ENCODE data around the gene CUX1. TPM values are rescaled to one million over a fixed set of nuclear protein-coding genes. Genes with fewer than 3 reads are reported as not detected.

The CUX1 gene
- total and polyA plus RNA-seq, 2 of the 13 experiments (the other 11 are each of a cell fraction or from before 2014, with no cell fraction given) = 13.7 to 14.9 TPM

- 0 out of 2 replicates have a peak, but pooled peaks have one; percentile 35 for TF ChIP-seq ZNF567 (CRISPR knock-in tag; IDR thresholded peaks at IDR 0.05; ENCODE audit: borderline replicate concordance)
- TF ChIP-seq PTBP1 (IDR thresholded peaks at IDR 0.05; ENCODE audit: low read depth, low read length, poor library complexity, severe bottlenecking) = no peak
- TF ChIP-seq ZSCAN12 (CRISPR knock-in tag; IDR thresholded peaks at IDR 0.05) = no peak
- TF ChIP-seq CHCHD3 (CRISPR knock-in tag; IDR thresholded peaks at IDR 0.05) = no peak
- TF ChIP-seq, protein P1, sequence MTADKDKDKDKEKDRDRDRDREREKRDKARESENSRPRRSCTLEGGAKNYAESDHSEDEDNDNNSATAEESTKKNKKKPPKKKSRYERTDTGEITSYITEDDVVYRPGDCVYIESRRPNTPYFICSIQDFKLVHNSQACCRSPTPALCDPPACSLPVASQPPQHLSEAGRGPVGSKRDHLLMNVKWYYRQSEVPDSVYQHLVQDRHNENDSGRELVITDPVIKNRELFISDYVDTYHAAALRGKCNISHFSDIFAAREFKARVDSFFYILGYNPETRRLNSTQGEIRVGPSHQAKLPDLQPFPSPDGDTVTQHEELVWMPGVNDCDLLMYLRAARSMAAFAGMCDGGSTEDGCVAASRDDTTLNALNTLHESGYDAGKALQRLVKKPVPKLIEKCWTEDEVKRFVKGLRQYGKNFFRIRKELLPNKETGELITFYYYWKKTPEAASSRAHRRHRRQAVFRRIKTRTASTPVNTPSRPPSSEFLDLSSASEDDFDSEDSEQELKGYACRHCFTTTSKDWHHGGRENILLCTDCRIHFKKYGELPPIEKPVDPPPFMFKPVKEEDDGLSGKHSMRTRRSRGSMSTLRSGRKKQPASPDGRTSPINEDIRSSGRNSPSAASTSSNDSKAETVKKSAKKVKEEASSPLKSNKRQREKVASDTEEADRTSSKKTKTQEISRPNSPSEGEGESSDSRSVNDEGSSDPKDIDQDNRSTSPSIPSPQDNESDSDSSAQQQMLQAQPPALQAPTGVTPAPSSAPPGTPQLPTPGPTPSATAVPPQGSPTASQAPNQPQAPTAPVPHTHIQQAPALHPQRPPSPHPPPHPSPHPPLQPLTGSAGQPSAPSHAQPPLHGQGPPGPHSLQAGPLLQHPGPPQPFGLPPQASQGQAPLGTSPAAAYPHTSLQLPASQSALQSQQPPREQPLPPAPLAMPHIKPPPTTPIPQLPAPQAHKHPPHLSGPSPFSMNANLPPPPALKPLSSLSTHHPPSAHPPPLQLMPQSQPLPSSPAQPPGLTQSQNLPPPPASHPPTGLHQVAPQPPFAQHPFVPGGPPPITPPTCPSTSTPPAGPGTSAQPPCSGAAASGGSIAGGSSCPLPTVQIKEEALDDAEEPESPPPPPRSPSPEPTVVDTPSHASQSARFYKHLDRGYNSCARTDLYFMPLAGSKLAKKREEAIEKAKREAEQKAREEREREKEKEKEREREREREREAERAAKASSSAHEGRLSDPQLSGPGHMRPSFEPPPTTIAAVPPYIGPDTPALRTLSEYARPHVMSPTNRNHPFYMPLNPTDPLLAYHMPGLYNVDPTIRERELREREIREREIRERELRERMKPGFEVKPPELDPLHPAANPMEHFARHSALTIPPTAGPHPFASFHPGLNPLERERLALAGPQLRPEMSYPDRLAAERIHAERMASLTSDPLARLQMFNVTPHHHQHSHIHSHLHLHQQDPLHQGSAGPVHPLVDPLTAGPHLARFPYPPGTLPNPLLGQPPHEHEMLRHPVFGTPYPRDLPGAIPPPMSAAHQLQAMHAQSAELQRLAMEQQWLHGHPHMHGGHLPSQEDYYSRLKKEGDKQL (CRISPR knock-in tag; IDR thresholded peaks at IDR 0.05; ENCODE audit: low read depth) = no peak
- TF ChIP-seq ZNF75D (CRISPR knock-in tag; IDR thresholded peaks at IDR 0.05; ENCODE audit: borderline replicate concordance) = no peak
- no peak for TF ChIP-seq ZBTB46 (CRISPR knock-in tag; IDR thresholded peaks at IDR 0.05; ENCODE audit: borderline replicate concordance)
- TF ChIP-seq MEIS1 (CRISPR knock-in tag; IDR thresholded peaks at IDR 0.05; ENCODE audit: borderline replicate concordance) = no peak
- TF ChIP-seq ARNT2 (CRISPR knock-in tag; IDR thresholded peaks at IDR 0.05; ENCODE audit: low read depth) = peak; percentile 57; the same call in 1 of the 2 replicates
- TF ChIP-seq SMARCE1 (IDR thresholded peaks at IDR 0.05; ENCODE audit: borderline replicate concordance) = no peak
- TF ChIP-seq ZNF646 (CRISPR knock-in tag; IDR thresholded peaks at IDR 0.05) = no peak
- TF ChIP-seq MIER2 (CRISPR knock-in tag; IDR thresholded peaks at IDR 0.05) = no peak
- no peak for TF ChIP-seq ZNF138 (CRISPR knock-in tag; IDR thresholded peaks at IDR 0.05; ENCODE audit: low read depth)
- TF ChIP-seq ZBTB38 (CRISPR knock-in tag; IDR thresholded peaks at IDR 0.05) = peak; percentile 18; the same call in 1 of the 2 replicates
- TF ChIP-seq HDAC1 (CRISPR knock-in tag; IDR thresholded peaks at IDR 0.05) = peak; percentile 84
- no peak for TF ChIP-seq IKZF1 (IDR thresholded peaks at IDR 0.05)
- no peak for TF ChIP-seq ATM (IDR thresholded peaks at IDR 0.05; ENCODE audit: borderline replicate concordance)
Observed at GRCh38 chr7:102024769-102025391, 207.5 kb downstream of the CUX1 start (continued).
